Measurements from ENCODE around the gene IFT88. TPM values are rescaled to one million over a fixed set of nuclear protein-coding genes. Genes with fewer than 3 reads are reported as not detected.

IFT88 gene
- total and polyA plus RNA-seq, 9 of the 15 experiments (the other 6 are each of a cell fraction or from before 2014, with no cell fraction given), result 8.3 to 13.5 (median 10.0) TPM

DNA sequence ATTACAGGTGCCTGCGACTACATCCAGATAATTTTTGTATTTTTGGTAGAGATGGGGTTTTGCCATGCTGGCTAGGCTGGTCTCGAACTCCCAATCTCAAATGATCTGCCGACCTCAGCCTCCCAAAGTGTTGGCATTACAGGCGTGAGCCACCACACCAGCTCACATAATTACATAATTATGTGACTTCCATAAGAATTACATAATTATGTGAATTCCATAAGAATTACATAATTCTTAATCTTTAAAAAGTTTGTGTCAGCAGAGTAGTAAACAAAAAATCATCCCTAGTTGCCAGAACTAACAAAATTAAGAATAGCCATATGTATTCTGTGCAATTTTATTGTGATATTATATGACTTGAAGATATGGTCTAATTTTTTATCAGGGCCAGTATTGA, 25.6 kb downstream of the IFT88 start:
- Histone ChIP-seq H3K4me2 (ENCODE audit: insufficient read depth, low read length) (no peak overlapping the region), H3K9me1 (ENCODE audit: control insufficient read depth, insufficient read depth, low read length) (no peaks in the 10 kb centered on the region), H4K20me1 (replicated peaks; ENCODE audit: control insufficient read depth, insufficient read depth, low read length) (no peaks in the 10 kb centered on the region), H3K4me3 (no peak overlapping the region), H3K4me1 (replicated peaks in 1 of 2; ENCODE audit: control insufficient read depth in 2 of 2, insufficient read depth in 2 of 2, low read length in 2 of 2) (no peaks in the 10 kb centered on the region; a peak in 1 of 5 replicates), H3K9me3 (replicated peaks; ENCODE audit: control insufficient read depth, insufficient read depth, low read depth, low read length) (no peaks in the 10 kb centered on the region), H3K27ac (ENCODE audit: extremely low read depth, low read depth, low read length) (no peak overlapping the region), H3K79me2 (ENCODE audit: control insufficient read depth, insufficient read depth, low read length) (no peaks in the 10 kb centered on the region), H2AFZ (ENCODE audit: low read depth, low read length) (no peak overlapping the region), H3K36me3 (ENCODE audit: control insufficient read depth, insufficient read depth, low read length) (no peaks in the 10 kb centered on the region), H3K9ac (ENCODE audit: insufficient read depth in 1 of 2, low read depth in 2 of 2, low read length in 2 of 2) (no peak overlapping the region), H3K27me3 (ENCODE audit: control insufficient read depth in 2 of 2, insufficient read depth in 2 of 2, low read length in 2 of 2) (no peaks in the 10 kb centered on the region)
- ChIA-PET POLR2A (no interaction called here), CTCF (ENCODE audit: low intra/inter-chr PET ratio) (no interaction called here)
- DNase-seq (ENCODE audit: extremely low read depth in 1 of 4, low spot score in 3 of 4), result no peak
- TF ChIP-seq ZNF79 (CRISPR knock-in tag; IDR thresholded peaks at IDR 0.05; ENCODE audit: low read depth), result no peak
- TF ChIP-seq FOXK2 (conservative IDR thresholded peaks at IDR 0.05 in 1 of 2, IDR thresholded peaks at IDR 0.05 in 1 of 2; ENCODE audit: low read depth in 2 of 2), result no peak
- no peak for TF ChIP-seq RBFOX2 (IDR thresholded peaks at IDR 0.05; ENCODE audit: low read depth, low read length)
- WGBS (ENCODE audit: insufficient coverage, low coverage, missing lambda C conversion rate), result 95% methylated on average over 4 of the region's 4 CpGs
- in situ Hi-C loops (cut with MboI) (no loop called here), intact Hi-C loops (cut with micrococcal nuclease) (no loop called here)
- no peak for ATAC-seq
- no peak for FAIRE-seq
- no TSS peak for BruUV-seq (replicated peaks)

DNA sequence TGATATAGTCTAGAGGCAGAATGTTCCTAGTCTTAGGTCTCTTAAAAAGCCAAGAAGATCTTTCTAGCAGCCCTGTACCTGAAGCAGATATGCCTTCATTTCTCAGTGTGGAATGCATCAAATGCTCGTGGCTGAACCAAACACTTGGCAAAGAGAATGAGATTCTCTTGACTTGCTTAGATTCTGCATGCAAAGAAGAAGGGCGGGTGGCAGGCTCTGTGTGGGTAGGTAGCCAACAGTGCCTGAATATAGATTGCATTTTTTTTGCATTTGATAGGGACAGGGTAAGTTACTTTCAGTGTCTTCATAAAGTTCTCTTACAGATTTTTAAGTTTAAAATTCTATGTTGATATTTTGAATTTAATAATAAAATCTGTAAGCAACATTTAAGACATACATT, 27.3 kb downstream of the IFT88 start:
- H3K4me2 ChIP-seq (ENCODE audit: insufficient read depth, low read length), result no peak overlapping the region
- no peak overlapping the region for H3K4me3 ChIP-seq
- H3K27ac ChIP-seq (ENCODE audit: extremely low read depth, low read depth, low read length), result no peak overlapping the region
- ATAC-seq, result no peak
- in situ Hi-C loops (cut with MboI), result no loop called here
- no peak for DNase-seq (ENCODE audit: extremely low read depth in 1 of 4, low spot score in 3 of 4)
- no peaks in the 10 kb centered on the region for H3K4me1 ChIP-seq (replicated peaks in 1 of 2; ENCODE audit: control insufficient read depth in 2 of 2, insufficient read depth in 2 of 2, low read length in 2 of 2)
- H2AFZ ChIP-seq (ENCODE audit: low read depth, low read length), result no peak overlapping the region
- no peaks in the 10 kb centered on the region for H3K36me3 ChIP-seq (ENCODE audit: control insufficient read depth, insufficient read depth, low read length)
- H3K79me2 ChIP-seq (ENCODE audit: control insufficient read depth, insufficient read depth, low read length), result no peaks in the 10 kb centered on the region
- 26% methylated on average over 2 of the region's 2 CpGs for WGBS (ENCODE audit: insufficient coverage, low coverage, missing lambda C conversion rate)
- intact Hi-C loops (cut with micrococcal nuclease), result no loop called here
- CTCF ChIA-PET (ENCODE audit: low intra/inter-chr PET ratio), result no interaction called here
- H3K9ac ChIP-seq (ENCODE audit: insufficient read depth in 1 of 2, low read depth in 2 of 2, low read length in 2 of 2), result no peak overlapping the region
- no peaks in the 10 kb centered on the region for H3K27me3 ChIP-seq (ENCODE audit: control insufficient read depth in 2 of 2, insufficient read depth in 2 of 2, low read length in 2 of 2)
- no TSS peak for BruUV-seq (replicated peaks)
- no peaks in the 10 kb centered on the region for H4K20me1 ChIP-seq (replicated peaks; ENCODE audit: control insufficient read depth, insufficient read depth, low read length)
- no peaks in the 10 kb centered on the region for H3K9me1 ChIP-seq (ENCODE audit: control insufficient read depth, insufficient read depth, low read length)
- POLR2A ChIA-PET, result interaction anchor here (1.4 kb wide), 1 partner anchor 15 kb away, joined by 4 read pairs; no protein-coding TSS in a partner anchor
- no peak for FAIRE-seq
- no peaks in the 10 kb centered on the region for H3K9me3 ChIP-seq (replicated peaks; ENCODE audit: control insufficient read depth, insufficient read depth, low read depth, low read length)
- TF ChIP-seq, protein P1, sequence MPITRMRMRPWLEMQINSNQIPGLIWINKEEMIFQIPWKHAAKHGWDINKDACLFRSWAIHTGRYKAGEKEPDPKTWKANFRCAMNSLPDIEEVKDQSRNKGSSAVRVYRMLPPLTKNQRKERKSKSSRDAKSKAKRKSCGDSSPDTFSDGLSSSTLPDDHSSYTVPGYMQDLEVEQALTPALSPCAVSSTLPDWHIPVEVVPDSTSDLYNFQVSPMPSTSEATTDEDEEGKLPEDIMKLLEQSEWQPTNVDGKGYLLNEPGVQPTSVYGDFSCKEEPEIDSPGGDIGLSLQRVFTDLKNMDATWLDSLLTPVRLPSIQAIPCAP (CRISPR knock-in tag; IDR thresholded peaks at IDR 0.05; ENCODE audit: borderline replicate concordance), result no peak
- no peak for TF ChIP-seq SMARCC2 (IDR thresholded peaks at IDR 0.05; ENCODE audit: low read depth)
- TF ChIP-seq NELFE (IDR thresholded peaks at IDR 0.05; ENCODE audit: insufficient read depth, insufficient read length), result no peak
- TF ChIP-seq, protein P2, sequence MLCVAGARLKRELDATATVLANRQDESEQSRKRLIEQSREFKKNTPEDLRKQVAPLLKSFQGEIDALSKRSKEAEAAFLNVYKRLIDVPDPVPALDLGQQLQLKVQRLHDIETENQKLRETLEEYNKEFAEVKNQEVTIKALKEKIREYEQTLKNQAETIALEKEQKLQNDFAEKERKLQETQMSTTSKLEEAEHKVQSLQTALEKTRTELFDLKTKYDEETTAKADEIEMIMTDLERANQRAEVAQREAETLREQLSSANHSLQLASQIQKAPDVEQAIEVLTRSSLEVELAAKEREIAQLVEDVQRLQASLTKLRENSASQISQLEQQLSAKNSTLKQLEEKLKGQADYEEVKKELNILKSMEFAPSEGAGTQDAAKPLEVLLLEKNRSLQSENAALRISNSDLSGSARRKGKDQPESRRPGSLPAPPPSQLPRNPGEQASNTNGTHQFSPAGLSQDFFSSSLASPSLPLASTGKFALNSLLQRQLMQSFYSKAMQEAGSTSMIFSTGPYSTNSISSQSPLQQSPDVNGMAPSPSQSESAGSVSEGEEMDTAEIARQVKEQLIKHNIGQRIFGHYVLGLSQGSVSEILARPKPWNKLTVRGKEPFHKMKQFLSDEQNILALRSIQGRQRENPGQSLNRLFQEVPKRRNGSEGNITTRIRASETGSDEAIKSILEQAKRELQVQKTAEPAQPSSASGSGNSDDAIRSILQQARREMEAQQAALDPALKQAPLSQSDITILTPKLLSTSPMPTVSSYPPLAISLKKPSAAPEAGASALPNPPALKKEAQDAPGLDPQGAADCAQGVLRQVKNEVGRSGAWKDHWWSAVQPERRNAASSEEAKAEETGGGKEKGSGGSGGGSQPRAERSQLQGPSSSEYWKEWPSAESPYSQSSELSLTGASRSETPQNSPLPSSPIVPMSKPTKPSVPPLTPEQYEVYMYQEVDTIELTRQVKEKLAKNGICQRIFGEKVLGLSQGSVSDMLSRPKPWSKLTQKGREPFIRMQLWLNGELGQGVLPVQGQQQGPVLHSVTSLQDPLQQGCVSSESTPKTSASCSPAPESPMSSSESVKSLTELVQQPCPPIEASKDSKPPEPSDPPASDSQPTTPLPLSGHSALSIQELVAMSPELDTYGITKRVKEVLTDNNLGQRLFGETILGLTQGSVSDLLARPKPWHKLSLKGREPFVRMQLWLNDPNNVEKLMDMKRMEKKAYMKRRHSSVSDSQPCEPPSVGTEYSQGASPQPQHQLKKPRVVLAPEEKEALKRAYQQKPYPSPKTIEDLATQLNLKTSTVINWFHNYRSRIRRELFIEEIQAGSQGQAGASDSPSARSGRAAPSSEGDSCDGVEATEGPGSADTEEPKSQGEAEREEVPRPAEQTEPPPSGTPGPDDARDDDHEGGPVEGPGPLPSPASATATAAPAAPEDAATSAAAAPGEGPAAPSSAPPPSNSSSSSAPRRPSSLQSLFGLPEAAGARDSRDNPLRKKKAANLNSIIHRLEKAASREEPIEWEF (CRISPR knock-in tag; IDR thresholded peaks at IDR 0.05), result no peak
- TF ChIP-seq PTTG1 (tag; IDR thresholded peaks at IDR 0.05; ENCODE audit: low read depth), result no peak
- TF ChIP-seq ATF1 (CRISPR knock-in tag; IDR thresholded peaks at IDR 0.05), result no peak
- TF ChIP-seq ATF1 (tag; IDR thresholded peaks at IDR 0.05), result no peak

Measured in K562 (cell line).